Stimulated activated CD4-positive, alpha-beta T cell treated with anti-CD3 and anti-CD28 coated beads, Interleukin-1b, Interleukin-23, amount 100 ng/mL, for 24 hours (primary cell): ENCODE measurements around the gene CDH13.

Source experiments
- DNase-seq, 4 experiments: peaks; one replicate each; pipeline ENCODE4 v3.0.0-alpha.2; 2020; ENCODE audit warnings: low read depth in 4 of 4, low spot score in 1 of 4

CDH13 gene

GRCh38 chr16:83271123-83271522 is 644.4 kb downstream of the CDH13 start:
- DNase-seq, result no peak

GRCh38 chr16:83271970-83272575 is 645.3 kb downstream of the CDH13 start:
- no peak for DNase-seq

- no peak for DNase-seq
Observed at GRCh38 chr16:83272843-83273242, 646.1 kb downstream of the CDH13 start.

- DNase-seq, result no peak
Observed at GRCh38 chr16:83273504-83274173, 646.9 kb downstream of the CDH13 start.

GRCh38 chr16:83279251-83279650 is 652.5 kb downstream of the CDH13 start:
- no peak for DNase-seq

- DNase-seq, result no peak
Observed at GRCh38 chr16:83285921-83286320, 659.2 kb downstream of the CDH13 start.

- no peak for DNase-seq
Observed at GRCh38 chr16:83296505-83296904, 669.7 kb downstream of the CDH13 start.

GRCh38 chr16:83298541-83298940 is 671.8 kb downstream of the CDH13 start:
- DNase-seq, result no peak

GRCh38 chr16:83300326-83300725 is 673.6 kb downstream of the CDH13 start:
- no peak for DNase-seq

GRCh38 chr16:83301971-83302370 is 675.2 kb downstream of the CDH13 start:
- DNase-seq, result no peak

- DNase-seq, result no peak
Observed at GRCh38 chr16:83302853-83303252, 676.1 kb downstream of the CDH13 start.

GRCh38 chr16:83305092-83305491 is 678.3 kb downstream of the CDH13 start:
- no peak for DNase-seq

GRCh38 chr16:83306961-83307593 is 680.3 kb downstream of the CDH13 start:
- DNase-seq, result no peak

GRCh38 chr16:83307594-83307992 is 680.8 kb downstream of the CDH13 start:
- no peak for DNase-seq

- no peak for DNase-seq
Observed at GRCh38 chr16:83308414-83308813, 681.6 kb downstream of the CDH13 start.

- DNase-seq, result no peak
Observed at GRCh38 chr16:83310816-83311215, 684.0 kb downstream of the CDH13 start.

- DNase-seq, result no peak
Observed at GRCh38 chr16:83312015-83312717, 685.4 kb downstream of the CDH13 start.

- DNase-seq, result no peak
Observed at GRCh38 chr16:83312718-83313245, 686.0 kb downstream of the CDH13 start.

GRCh38 chr16:83315271-83315670 is 688.5 kb downstream of the CDH13 start:
- no peak for DNase-seq

GRCh38 chr16:83316458-83316857 is 689.7 kb downstream of the CDH13 start:
- no peak for DNase-seq

- DNase-seq, result no peak
Observed at GRCh38 chr16:83318390-83318789, 691.6 kb downstream of the CDH13 start.

- DNase-seq, result no peak
Observed at GRCh38 chr16:83328936-83329335, 702.2 kb downstream of the CDH13 start.
